ENCODE results near the gene SORCS1. TPM values are rescaled to one million over a fixed set of nuclear protein-coding genes. Genes with fewer than 3 reads are reported as not detected.

The SORCS1 gene
- total RNA-seq, 1 experiment from 2014 or later = not detected

DNA sequence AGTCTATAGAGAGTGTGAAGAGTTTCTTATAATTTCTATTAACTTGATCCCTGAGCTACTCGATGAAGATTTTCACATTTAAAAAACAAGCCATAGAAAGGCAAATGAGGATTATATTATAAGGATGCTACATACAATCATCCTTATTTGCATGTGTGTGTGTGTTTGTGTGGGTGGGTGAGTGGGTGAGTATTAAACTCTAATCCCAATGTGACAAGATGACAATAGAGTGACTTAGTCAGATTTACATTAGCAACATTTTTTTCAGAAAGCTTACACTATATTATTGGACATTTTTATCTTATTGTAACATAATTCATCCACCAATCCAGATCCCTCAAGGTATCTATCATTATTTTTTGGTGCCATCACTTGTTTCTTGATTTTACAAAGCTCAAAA, 331.7 kb downstream of the SORCS1 start:
- Histone ChIP-seq H3K4me1 (ENCODE audit: control insufficient read depth in 1 of 2, insufficient read depth in 2 of 2, low read length in 2 of 2) (no peaks in the 10 kb centered on the region), H3K4me2 (ENCODE audit: low read length) (no peak overlapping the region), H3K4me3 (replicated peaks in 1 of 2; ENCODE audit: low read depth in 1 of 2, low read length in 2 of 2) (no peak overlapping the region), H3K79me2 (ENCODE audit: insufficient read depth, low read length) (no peaks in the 10 kb centered on the region), H3K27ac (ENCODE audit: low read depth, low read length) (no peak overlapping the region), H3K36me3 (ENCODE audit: control insufficient read depth in 1 of 2, insufficient read depth in 2 of 2, low read length in 2 of 2) (no peaks in the 10 kb centered on the region), H2AFZ (ENCODE audit: low read depth, low read length, poor library complexity, severe bottlenecking) (no peak overlapping the region), H3K9me3 (ENCODE audit: control insufficient read depth in 1 of 2, insufficient read depth in 1 of 2, low read depth in 1 of 2, low read length in 2 of 2) (peaks cover 29 to 36% of the 10 kb centered on the region in 2 experiments; a peak in 3 of 4 replicates), H3K27me3 (ENCODE audit: insufficient read depth, low read length) (no peaks in the 10 kb centered on the region), H4K20me1 (ENCODE audit: insufficient read depth) (no peaks in the 10 kb centered on the region), H3K9ac (ENCODE audit: low read length) (no peak overlapping the region), H3K9me2 (ENCODE audit: insufficient read depth) (no peaks in the 10 kb centered on the region)
- intact Hi-C loops (cut with micrococcal nuclease) = no loop called here
- TF ChIP-seq POLR2A (IDR thresholded peaks at IDR 0.05; ENCODE audit: borderline replicate concordance, extremely low read depth, insufficient read depth, insufficient read length) = no peak
- no peak for TF ChIP-seq CEBPB (IDR thresholded peaks at IDR 0.05; ENCODE audit: low read depth)
- no peak for TF ChIP-seq FOSL1 (IDR thresholded peaks at IDR 0.05; ENCODE audit: low read depth)
- TF ChIP-seq CBX3 (IDR thresholded peaks at IDR 0.05; ENCODE audit: low read depth) = no peak
- TF ChIP-seq ELF1 (IDR thresholded peaks at IDR 0.05; ENCODE audit: borderline replicate concordance, low read depth) = no peak
- no peak for TF ChIP-seq JUND (IDR thresholded peaks at IDR 0.05)
- TF ChIP-seq SIN3A (IDR thresholded peaks at IDR 0.05; ENCODE audit: low read depth) = no peak
- no peak for TF ChIP-seq POLR2AphosphoS5 (IDR thresholded peaks at IDR 0.05; ENCODE audit: low read depth, low read length)
- ATAC-seq (no peak), DNase-seq (ENCODE audit: low read depth, low spot score) (no peak)
- ChIA-PET CTCF (no interaction called here), POLR2A (no interaction called here), RAD21 (ENCODE audit: low non-redundant PET in 1 of 2, low total read pairs in 2 of 2, uncharacterized antibody in 2 of 2, unreplicated experiment in 2 of 2) (no interaction called here)
- BruUV-seq (replicated peaks) = no TSS peak

DNA sequence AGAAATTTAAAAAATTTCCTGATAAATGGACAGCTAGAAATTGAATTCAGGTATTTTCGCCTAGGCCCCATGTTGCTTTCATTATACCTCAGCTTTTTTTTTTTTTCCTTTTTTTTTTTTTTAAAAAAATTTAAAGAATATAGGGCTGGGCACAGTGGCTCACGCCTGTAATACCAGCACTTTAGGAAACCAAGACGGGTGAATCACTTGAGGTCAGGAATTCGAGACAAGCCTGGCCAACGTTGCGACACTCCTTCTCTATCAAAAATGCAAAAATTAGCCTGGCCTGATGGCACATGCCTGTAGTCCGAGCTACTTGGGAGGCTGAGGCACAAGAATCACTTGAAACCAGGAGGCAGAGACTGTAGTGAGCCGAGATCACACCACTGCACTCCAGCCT, 334.0 kb downstream of the SORCS1 start:
- POLR2A ChIA-PET = no interaction called here
- TF ChIP-seq, protein P1, sequence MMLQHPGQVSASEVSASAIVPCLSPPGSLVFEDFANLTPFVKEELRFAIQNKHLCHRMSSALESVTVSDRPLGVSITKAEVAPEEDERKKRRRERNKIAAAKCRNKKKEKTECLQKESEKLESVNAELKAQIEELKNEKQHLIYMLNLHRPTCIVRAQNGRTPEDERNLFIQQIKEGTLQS (IDR thresholded peaks at IDR 0.05) = no peak
- no peak for TF ChIP-seq SIN3A (IDR thresholded peaks at IDR 0.05; ENCODE audit: low read depth)
- TF ChIP-seq CBX3 (IDR thresholded peaks at IDR 0.05; ENCODE audit: low read depth) = no peak
- TF ChIP-seq, protein P2, sequence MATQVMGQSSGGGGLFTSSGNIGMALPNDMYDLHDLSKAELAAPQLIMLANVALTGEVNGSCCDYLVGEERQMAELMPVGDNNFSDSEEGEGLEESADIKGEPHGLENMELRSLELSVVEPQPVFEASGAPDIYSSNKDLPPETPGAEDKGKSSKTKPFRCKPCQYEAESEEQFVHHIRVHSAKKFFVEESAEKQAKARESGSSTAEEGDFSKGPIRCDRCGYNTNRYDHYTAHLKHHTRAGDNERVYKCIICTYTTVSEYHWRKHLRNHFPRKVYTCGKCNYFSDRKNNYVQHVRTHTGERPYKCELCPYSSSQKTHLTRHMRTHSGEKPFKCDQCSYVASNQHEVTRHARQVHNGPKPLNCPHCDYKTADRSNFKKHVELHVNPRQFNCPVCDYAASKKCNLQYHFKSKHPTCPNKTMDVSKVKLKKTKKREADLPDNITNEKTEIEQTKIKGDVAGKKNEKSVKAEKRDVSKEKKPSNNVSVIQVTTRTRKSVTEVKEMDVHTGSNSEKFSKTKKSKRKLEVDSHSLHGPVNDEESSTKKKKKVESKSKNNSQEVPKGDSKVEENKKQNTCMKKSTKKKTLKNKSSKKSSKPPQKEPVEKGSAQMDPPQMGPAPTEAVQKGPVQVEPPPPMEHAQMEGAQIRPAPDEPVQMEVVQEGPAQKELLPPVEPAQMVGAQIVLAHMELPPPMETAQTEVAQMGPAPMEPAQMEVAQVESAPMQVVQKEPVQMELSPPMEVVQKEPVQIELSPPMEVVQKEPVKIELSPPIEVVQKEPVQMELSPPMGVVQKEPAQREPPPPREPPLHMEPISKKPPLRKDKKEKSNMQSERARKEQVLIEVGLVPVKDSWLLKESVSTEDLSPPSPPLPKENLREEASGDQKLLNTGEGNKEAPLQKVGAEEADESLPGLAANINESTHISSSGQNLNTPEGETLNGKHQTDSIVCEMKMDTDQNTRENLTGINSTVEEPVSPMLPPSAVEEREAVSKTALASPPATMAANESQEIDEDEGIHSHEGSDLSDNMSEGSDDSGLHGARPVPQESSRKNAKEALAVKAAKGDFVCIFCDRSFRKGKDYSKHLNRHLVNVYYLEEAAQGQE (IDR thresholded peaks at IDR 0.05; ENCODE audit: low read depth) = no peak
- no peak for TF ChIP-seq YY1 (IDR thresholded peaks at IDR 0.05; ENCODE audit: extremely low read depth, insufficient replicate concordance, low read depth, low read length)
- TF ChIP-seq, protein P3, sequence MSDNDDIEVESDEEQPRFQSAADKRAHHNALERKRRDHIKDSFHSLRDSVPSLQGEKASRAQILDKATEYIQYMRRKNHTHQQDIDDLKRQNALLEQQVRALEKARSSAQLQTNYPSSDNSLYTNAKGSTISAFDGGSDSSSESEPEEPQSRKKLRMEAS (IDR thresholded peaks at IDR 0.05) = no peak
- TF ChIP-seq CEBPB (IDR thresholded peaks at IDR 0.05; ENCODE audit: low read depth) = no peak
- no peak for TF ChIP-seq ZFX (IDR thresholded peaks at IDR 0.05)
- TF ChIP-seq FOSL1 (IDR thresholded peaks at IDR 0.05; ENCODE audit: low read depth) = no peak
- TF ChIP-seq EZH2phosphoT487 (IDR thresholded peaks at IDR 0.05; ENCODE audit: borderline replicate concordance) = no peak
- no peak for TF ChIP-seq POLR2AphosphoS5 (IDR thresholded peaks at IDR 0.05; ENCODE audit: low read depth, low read length)
- no peak for TF ChIP-seq RAD21 (IDR thresholded peaks at IDR 0.05; ENCODE audit: low read depth)
- TF ChIP-seq EGR1 (IDR thresholded peaks at IDR 0.05; ENCODE audit: low read depth) = no peak
- TF ChIP-seq ZNF274 (IDR thresholded peaks at IDR 0.05; ENCODE audit: low read depth, low read length) = no peak
- TF ChIP-seq POLR2A (IDR thresholded peaks at IDR 0.05; ENCODE audit: borderline replicate concordance, extremely low read depth, insufficient read depth, insufficient read length) = no peak

More for the DNA sequence above, 334.0 kb downstream of the SORCS1 start:
- ChIA-PET RAD21 (ENCODE audit: low non-redundant PET in 1 of 2, low total read pairs in 2 of 2, uncharacterized antibody in 2 of 2, unreplicated experiment in 2 of 2) (no interaction called here), CTCF (no interaction called here)
- no peaks in the 10 kb centered on the region for H3K4me1 ChIP-seq (ENCODE audit: control insufficient read depth in 1 of 2, insufficient read depth in 2 of 2, low read length in 2 of 2)
- no peaks in the 10 kb centered on the region for H4K20me1 ChIP-seq (ENCODE audit: insufficient read depth)
- DNase-seq (ENCODE audit: low read depth, low spot score) (no peak), ATAC-seq (no peak)
- H3K36me3 ChIP-seq (ENCODE audit: control insufficient read depth in 1 of 2, insufficient read depth in 2 of 2, low read length in 2 of 2) = no peaks in the 10 kb centered on the region
- no peak overlapping the region for H3K27ac ChIP-seq (ENCODE audit: low read depth, low read length)
- intact Hi-C loops (cut with micrococcal nuclease) = no loop called here
- peaks cover 33 to 44% of the 10 kb centered on the region in 2 experiments for H3K9me3 ChIP-seq (ENCODE audit: control insufficient read depth in 1 of 2, insufficient read depth in 1 of 2, low read depth in 1 of 2, low read length in 2 of 2)
- no peaks in the 10 kb centered on the region for H3K27me3 ChIP-seq (ENCODE audit: insufficient read depth, low read length)
- no peaks in the 10 kb centered on the region for H3K9me2 ChIP-seq (ENCODE audit: insufficient read depth)
- no peak overlapping the region for H2AFZ ChIP-seq (ENCODE audit: low read depth, low read length, poor library complexity, severe bottlenecking)
- H3K4me3 ChIP-seq (replicated peaks in 1 of 2; ENCODE audit: low read depth in 1 of 2, low read length in 2 of 2) = no peak overlapping the region
- no peaks in the 10 kb centered on the region for H3K79me2 ChIP-seq (ENCODE audit: insufficient read depth, low read length)
- no TSS peak for BruUV-seq (replicated peaks)
- H3K4me2 ChIP-seq (ENCODE audit: low read length) = no peak overlapping the region
- H3K9ac ChIP-seq (ENCODE audit: low read length) = no peak overlapping the region

All from HCT116 (cell line).